Activated CD8-positive, alpha-beta memory T cell treated with anti-CD3 and anti-CD28 coated beads, Interleukin-2, amount 10 ng/mL, durations not matched to agents 7 days and 5 days (primary cell): ENCODE results near the gene IL17C. TPM values are rescaled to one million over a fixed set of nuclear protein-coding genes. Genes with fewer than 3 reads are reported as not detected.

ENCODE experiments used
- ATAC-seq: fragments of 150-1000 bp; cut with Tn5 transposase; one replicate; pipeline ENCODE4 v1.10.0; 2021; ENCODE audit warnings: moderate library complexity
- CTCF ChIA-PET: fragments of 350-600 bp; sonication (Branson Sonifier 250); formaldehyde crosslinking; loops from one replicate; lab custom pipeline; 2021; ENCODE audit warnings: antibody characterized with exemption; lab: Charles Lee
- DNase-seq: peaks from one replicate; pipeline ENCODE4 v3.0.0-alpha.2; 2020
- H3K27ac Mint-ChIP-seq: one replicate; pipeline ENCODE4 v1.8.0; 2021; ENCODE audit warnings: mild to moderate bottlenecking, mixed read lengths
- H3K27me3 Mint-ChIP-seq: one replicate; pipeline ENCODE4 v1.8.0; 2021; ENCODE audit warnings: mixed read lengths
- H3K36me3 Mint-ChIP-seq: one replicate; pipeline ENCODE4 v1.8.0; 2021; ENCODE audit warnings: mild to moderate bottlenecking, mixed read lengths
- H3K4me1 Mint-ChIP-seq: one replicate; pipeline ENCODE4 v1.8.0; 2021; ENCODE audit warnings: mixed read lengths
- H3K4me3 Mint-ChIP-seq: one replicate; pipeline ENCODE4 v1.8.0; 2021; ENCODE audit warnings: mild to moderate bottlenecking, moderate library complexity, mixed read lengths
- H3K9me3 Mint-ChIP-seq: one replicate; pipeline ENCODE4 v1.8.0; 2022; ENCODE audit warnings: low read depth, mixed read lengths
- total RNA-seq, 2 experiments: library from RNA; stranded (reverse); gene quantifications; one replicate each; pipeline ENCODE4 v1.2.3, GENCODE V29; 2021

Gene IL17C
- total RNA-seq, 2 experiments from 2014 or later = 0.29 TPM; not detected in 1

GRCh38 chr16:88647178-88648070 lies 9.1 kb downstream of the IL17C start:
- CTCF ChIA-PET = no interaction called here
- no peak for DNase-seq
- no peak overlapping the region for H3K4me3 Mint-ChIP-seq
- peaks cover 18% of the 10 kb centered on the region for H3K4me1 Mint-ChIP-seq
- no peaks in the 10 kb centered on the region for H3K9me3 Mint-ChIP-seq
- no peak overlapping the region for H3K27ac Mint-ChIP-seq
- ATAC-seq = no peak
- H3K36me3 Mint-ChIP-seq = peaks cover 18% of the 10 kb centered on the region
- no peaks in the 10 kb centered on the region for H3K27me3 Mint-ChIP-seq

DNA sequence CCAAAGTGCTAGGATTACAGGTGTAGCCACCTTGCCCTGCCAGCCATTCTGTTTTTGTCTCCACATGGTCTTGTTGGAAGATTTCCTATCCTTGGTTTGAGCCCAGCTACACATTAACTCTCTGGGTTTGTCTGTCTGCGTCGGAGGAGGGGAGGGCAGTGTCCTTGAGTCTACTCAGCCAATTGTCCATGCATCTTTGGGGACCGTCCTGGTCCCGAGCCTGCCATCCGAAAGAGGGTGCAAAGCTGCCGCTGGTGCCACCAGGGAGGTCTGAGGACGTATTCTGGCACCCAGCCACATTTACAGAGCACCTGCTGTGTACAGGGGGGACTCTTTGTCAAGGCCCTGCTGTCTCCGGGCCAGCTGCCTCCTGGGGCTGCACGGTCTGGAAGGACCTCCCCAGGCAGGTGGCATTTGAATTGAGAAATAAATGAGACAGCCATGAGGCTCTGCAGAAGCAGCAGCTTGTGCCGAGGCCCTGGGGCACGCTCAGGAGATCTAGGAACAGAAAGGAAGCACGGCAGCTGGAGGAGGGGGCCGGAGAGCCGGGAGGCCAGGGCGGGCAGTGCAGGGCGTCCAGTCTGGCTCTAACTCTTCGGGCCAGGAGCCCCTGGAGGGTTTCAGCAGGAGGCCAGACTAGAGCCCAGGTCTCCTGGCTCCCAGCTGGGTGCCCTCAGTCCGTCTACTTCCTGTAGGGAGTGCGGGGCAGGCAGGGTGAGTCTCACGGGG lies 11.0 kb downstream of the IL17C start:
- H3K27me3 Mint-ChIP-seq = no peaks in the 10 kb centered on the region
- DNase-seq (no peak), ATAC-seq (no peak)
- CTCF ChIA-PET = interaction anchor here (0.8 to 1.8 kb wide), 10 partner anchors 11 to 132 kb away, joined by 3 to 5 read pairs (median 3); partner anchors contain the start of genes IL17C and ZC3H18
- peak overlapping the region; percentile 94 for H3K4me3 Mint-ChIP-seq
- H3K27ac Mint-ChIP-seq = peak overlapping the region; percentile 82
- no peaks in the 10 kb centered on the region for H3K9me3 Mint-ChIP-seq
- peaks cover 18% of the 10 kb centered on the region for H3K4me1 Mint-ChIP-seq
- peaks cover 10% of the 10 kb centered on the region for H3K36me3 Mint-ChIP-seq

DNA sequence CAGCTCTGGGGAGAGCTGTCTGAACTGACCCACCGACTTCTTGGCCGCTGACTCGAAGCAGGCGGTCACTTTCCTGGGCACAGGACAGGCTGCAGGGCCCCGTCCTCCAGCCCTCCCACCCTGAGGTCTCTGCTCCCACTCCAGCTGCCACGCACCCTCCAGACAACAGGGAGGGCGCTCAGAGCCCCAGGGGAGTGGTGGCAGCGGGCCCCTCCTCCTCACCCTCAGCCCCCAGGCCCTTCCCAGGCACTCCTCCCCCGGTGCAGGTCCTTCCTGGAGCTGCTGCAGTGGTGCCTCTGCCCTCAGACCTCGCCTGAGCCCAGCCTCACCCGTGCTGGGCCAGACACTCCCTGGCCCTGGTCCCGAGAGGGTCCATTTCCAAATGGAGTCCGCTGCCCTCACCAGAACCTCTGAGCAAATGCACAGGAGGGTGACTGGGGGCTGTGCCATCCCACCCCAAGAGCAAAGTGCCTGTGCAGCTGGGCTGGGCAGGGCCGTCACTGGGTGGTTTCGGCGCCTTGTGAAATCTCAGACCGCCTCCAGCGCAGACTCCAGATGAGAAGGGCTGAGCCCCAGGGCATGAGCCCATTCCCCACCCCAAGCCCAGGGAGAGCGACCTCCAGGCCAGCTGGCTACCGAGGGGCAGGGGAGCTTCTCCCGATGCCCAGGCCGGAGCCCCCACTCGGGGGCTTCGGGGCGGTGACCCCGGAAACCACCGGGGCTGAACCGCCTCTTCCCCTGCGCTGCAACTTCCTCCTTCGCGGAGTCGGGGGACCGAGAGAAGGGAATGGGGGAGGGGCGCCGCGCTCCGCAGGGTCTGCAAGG lies 11.8 kb downstream of the IL17C start:
- DNase-seq (peak; percentile 71), ATAC-seq (peak; percentile 17)
- peaks cover 10% of the 10 kb centered on the region for H3K36me3 Mint-ChIP-seq
- H3K27ac Mint-ChIP-seq = peak overlapping the region; percentile 82
- H3K4me3 Mint-ChIP-seq = peak overlapping the region; percentile 94
- H3K9me3 Mint-ChIP-seq = no peaks in the 10 kb centered on the region
- no peaks in the 10 kb centered on the region for H3K27me3 Mint-ChIP-seq
- CTCF ChIA-PET = interaction anchor here (0.7 to 1.8 kb wide), 11 partner anchors 12 to 132 kb away, joined by 3 to 5 read pairs (median 3); partner anchors contain the start of genes IL17C and ZC3H18
- peaks cover 18% of the 10 kb centered on the region for H3K4me1 Mint-ChIP-seq

- H3K4me3 Mint-ChIP-seq = peak within 1 kb of the TSS; percentile 94
- DNase-seq = peak; percentile 94
- H3K27ac Mint-ChIP-seq = peak within 1 kb of the TSS; percentile 94
- no peaks in the 10 kb centered on the region for H3K9me3 Mint-ChIP-seq
- CTCF ChIA-PET = interaction anchor here (1.2 to 1.5 kb wide), 3 partner anchors 31 to 87 kb away, joined by 3 to 5 read pairs (median 3); no protein-coding TSS in a partner anchor
- peaks cover 8% of the 10 kb centered on the region for H3K36me3 Mint-ChIP-seq
- peak; percentile 91 for ATAC-seq
- no peaks in the 10 kb centered on the region for H3K27me3 Mint-ChIP-seq
- H3K4me1 Mint-ChIP-seq = peaks cover 18% of the 10 kb centered on the region
Measured at GRCh38 chr16:88650749-88651275, 12.4 kb downstream of the IL17C start, which contains the start of gene CYBA. CYBA (minus strand) TSS chr16:88651053; CDS start chr16:88651013, 40 bp downstream.

DNA sequence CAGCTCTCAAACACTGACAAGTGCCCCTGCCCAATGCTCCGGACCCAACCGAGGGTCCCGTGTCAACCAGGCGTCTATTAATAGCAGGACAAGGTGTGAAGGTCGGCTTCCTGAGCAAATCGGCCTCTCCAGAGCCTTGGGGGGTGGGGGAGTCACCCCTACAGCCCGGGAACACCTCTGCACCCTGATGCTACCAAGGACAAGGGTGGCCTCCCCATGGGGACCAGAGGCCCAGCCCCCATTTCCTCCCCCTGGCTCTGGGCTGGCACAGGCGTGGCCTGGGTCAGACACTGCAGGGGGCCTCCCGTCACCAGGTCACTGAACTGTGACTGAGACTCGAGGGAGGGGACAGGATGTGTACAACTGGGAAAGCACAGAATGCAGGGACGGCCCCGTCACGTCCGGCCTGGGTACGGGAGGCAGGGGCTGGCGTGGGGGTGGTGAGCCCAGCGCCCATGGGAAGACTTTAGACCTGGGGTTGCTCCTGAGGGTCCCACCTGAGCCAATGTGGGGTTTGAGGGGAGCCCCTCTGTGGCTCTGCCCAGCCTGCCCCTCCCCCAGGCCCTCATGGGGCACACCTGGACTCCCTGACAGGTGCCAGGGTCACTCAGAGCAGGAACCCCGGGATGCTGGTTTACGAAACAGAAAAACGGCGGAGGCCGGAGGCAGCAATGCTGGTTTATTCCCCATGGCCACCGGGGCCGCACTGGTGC lies 13.1 kb downstream of the IL17C start:
- peak; percentile 80 for ATAC-seq

DNA sequence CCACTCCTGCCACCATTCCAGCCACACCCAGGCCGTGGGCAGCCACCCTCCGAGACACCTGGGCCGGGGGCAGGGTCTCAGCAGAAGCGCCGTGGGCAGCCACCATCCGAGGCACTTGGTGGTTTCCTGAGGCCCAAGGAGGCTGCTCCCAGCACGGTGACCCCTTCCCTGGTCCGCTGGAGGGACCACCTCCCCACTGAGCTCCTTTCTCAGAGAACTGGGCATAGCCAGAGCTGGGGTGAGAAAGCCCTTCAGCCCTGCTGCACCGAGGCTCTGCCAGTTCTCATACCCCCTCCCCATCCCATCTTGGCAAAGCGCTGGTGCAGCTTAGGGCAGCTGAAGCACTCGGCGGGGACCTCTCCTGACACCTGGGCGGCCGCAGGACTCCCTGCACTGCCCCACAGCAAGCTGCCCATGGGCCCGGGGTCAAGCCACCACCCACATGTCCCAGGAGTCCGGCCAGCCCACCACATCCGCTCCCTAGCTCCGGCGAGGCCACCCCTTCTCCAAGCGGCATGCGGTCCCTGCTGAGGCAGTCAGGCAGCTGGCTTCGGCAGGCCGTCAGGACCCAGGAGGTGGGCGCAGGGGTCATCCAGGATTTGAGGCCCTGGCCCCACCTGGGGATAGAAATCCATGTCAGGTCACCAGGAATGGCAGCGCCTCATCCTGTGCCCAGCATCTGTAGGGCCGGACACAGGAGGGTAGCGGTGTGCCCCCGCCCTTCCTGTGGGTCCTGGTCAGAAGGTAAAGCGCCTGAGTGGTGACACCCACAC lies 13.8 kb downstream of the IL17C start:
- DNase-seq = no peak
- no peaks in the 10 kb centered on the region for H3K27me3 Mint-ChIP-seq
- H3K36me3 Mint-ChIP-seq = peaks cover 8% of the 10 kb centered on the region
- H3K27ac Mint-ChIP-seq = peak overlapping the region; percentile 94
- peaks cover 18% of the 10 kb centered on the region for H3K4me1 Mint-ChIP-seq
- H3K4me3 Mint-ChIP-seq = no peak overlapping the region
- no peaks in the 10 kb centered on the region for H3K9me3 Mint-ChIP-seq
- no peak for ATAC-seq
- CTCF ChIA-PET = no interaction called here

More for the DNA sequence above, 13.1 kb downstream of the IL17C start:
- peak overlapping the region; percentile 94 for H3K27ac Mint-ChIP-seq
- CTCF ChIA-PET = no interaction called here
- peaks cover 8% of the 10 kb centered on the region for H3K36me3 Mint-ChIP-seq
- H3K4me1 Mint-ChIP-seq = peaks cover 18% of the 10 kb centered on the region
- DNase-seq = peak; percentile 93
- H3K27me3 Mint-ChIP-seq = no peaks in the 10 kb centered on the region
- no peaks in the 10 kb centered on the region for H3K9me3 Mint-ChIP-seq
- peak overlapping the region; percentile 94 for H3K4me3 Mint-ChIP-seq

- Mint-ChIP-seq H3K4me1 (peaks cover 18% of the 10 kb centered on the region), H3K36me3 (peaks cover 8% of the 10 kb centered on the region), H3K27ac (no peak overlapping the region), H3K9me3 (no peaks in the 10 kb centered on the region), H3K4me3 (no peak overlapping the region), H3K27me3 (no peaks in the 10 kb centered on the region)
- no peak for ATAC-seq
- CTCF ChIA-PET = no interaction called here
- DNase-seq = no peak
Measured at GRCh38 chr16:88652762-88653063, 14.3 kb downstream of the IL17C start.

- CTCF ChIA-PET = no interaction called here
- no peaks in the 10 kb centered on the region for H3K27me3 Mint-ChIP-seq
- ATAC-seq = no peak
- no peak overlapping the region for H3K4me3 Mint-ChIP-seq
- peaks cover 18% of the 10 kb centered on the region for H3K4me1 Mint-ChIP-seq
- H3K36me3 Mint-ChIP-seq = peaks cover 8% of the 10 kb centered on the region
- H3K9me3 Mint-ChIP-seq = no peaks in the 10 kb centered on the region
- H3K27ac Mint-ChIP-seq = peak overlapping the region; percentile 49
- no peak for DNase-seq
Measured at GRCh38 chr16:88653101-88653500, 14.7 kb downstream of the IL17C start.

DNA sequence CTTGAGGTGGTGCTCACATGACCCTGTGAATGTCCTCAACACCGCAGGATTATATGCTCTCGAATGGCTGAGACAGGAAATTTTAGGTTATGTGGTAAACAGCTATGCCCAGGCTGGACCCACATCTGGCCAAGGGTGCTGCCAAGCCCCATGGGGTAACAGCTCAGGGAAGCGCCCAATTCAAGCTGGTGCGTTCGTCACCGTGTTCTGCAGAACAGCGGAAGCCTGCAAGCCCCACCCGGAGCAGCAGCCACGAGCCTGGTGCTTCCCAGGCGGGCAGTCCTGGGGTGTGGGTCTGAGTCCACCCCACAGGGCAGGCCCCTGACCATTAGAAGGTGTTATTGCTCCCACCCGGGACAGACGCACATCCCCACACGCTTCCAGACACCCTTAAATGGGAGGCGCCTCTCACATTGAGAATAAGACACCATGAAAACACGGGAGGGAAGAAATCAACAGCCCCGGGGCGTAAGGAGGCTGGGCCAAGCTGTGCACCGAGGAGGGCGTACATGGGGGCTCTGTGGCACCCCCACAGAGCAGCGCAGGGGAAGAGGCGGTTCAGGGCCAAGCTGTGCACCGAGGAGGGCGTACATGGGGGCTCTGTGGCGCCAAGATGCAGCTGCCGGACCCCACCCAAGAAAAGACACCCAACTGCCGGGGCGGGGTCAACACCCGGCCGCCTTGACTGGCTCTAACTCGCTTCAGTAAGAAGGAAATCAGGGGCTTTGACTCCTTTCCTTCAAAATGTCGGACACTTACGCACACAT lies 15.4 kb downstream of the IL17C start:
- Mint-ChIP-seq H3K27me3 (no peaks in the 10 kb centered on the region), H3K4me1 (peaks cover 18% of the 10 kb centered on the region), H3K4me3 (no peak overlapping the region), H3K9me3 (no peaks in the 10 kb centered on the region), H3K36me3 (peaks cover 8% of the 10 kb centered on the region), H3K27ac (peak overlapping the region; percentile 49)
- DNase-seq (no peak), ATAC-seq (no peak)
- CTCF ChIA-PET = interaction anchor here (1.5 kb wide), 1 partner anchor 27 kb away, joined by 3 read pairs; no protein-coding TSS in a partner anchor

DNA sequence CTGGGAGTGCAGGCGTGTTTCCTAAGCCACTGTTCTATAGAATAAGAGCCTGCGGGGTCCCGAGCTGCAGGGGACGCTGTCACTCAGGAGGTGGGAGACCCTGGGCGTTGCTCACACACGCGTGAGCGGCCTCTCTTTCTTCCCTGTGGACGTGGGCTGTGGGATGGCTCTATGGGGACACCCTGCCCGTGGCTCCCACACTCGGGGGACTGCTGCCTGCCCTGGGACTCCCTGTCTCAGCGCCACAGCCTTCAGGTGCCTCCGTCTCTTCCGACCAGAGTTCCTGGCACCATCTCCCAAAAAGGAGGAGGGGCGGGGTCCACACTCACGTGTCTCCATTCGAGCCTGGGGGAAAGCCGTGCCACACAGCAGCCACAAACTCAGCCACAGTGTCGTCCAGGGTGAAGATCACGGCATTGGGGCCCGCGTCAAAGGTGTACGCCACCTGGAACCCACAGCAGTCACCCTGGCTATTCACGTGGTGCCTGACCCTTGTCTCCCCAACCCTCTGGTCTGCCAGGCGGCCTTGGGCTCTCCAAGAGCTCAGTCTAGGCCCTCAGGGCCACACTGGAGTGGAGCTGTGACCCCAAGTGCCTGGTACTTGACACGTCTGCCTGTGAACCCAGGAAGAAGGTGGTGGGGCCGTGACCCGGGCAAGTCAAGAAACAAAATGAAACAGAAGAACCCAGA lies 16.1 kb downstream of the IL17C start:
- ATAC-seq (no peak), DNase-seq (no peak)
- Mint-ChIP-seq H3K9me3 (no peaks in the 10 kb centered on the region), H3K4me3 (no peak overlapping the region), H3K27ac (no peak overlapping the region), H3K27me3 (no peaks in the 10 kb centered on the region), H3K4me1 (peaks cover 12% of the 10 kb centered on the region), H3K36me3 (peaks cover 3% of the 10 kb centered on the region)
- CTCF ChIA-PET = interaction anchor here (1.5 kb wide), 1 partner anchor 27 kb away, joined by 3 read pairs; no protein-coding TSS in a partner anchor
